ENCODE measurements around the gene RAB11FIP5.

The RAB11FIP5 gene

DNA sequence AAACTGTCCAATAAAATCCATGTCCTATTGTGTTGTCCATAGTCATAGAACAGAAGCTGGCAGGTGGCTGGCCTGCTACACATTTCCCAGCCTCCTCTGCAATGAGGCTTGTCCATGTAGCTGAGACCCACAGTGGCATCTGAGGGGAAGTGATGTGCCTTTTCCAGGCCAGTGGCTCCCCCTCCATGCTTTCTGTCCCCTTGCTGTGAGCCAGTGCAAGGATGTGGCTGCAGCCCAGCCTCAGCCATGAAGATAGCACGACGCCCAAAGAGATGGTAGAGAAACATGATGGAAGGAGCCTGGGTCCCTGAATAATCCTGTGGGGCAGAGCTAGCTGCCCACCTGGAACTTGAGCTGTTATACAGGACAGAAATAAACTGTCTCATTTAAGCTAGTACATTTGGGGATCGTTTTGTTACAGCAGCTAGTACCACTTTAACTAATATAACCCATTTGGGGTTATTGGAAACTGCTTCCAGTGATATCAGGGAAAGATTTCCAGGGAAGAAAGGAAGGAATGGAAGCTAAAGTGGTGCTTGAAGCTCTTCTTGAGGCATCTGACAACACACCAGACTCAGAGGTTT is 81.6 kb downstream of the RAB11FIP5 start:
- TF ChIP-seq CTCF (IDR thresholded peaks at IDR 0.05; ENCODE audit: insufficient read depth, low read depth, low read length, missing control alignments): no peak
- no peak for DNase-seq (ENCODE audit: low read depth)
- H3K4me3 ChIP-seq (ENCODE audit: low read length): no peak overlapping the region

DNA sequence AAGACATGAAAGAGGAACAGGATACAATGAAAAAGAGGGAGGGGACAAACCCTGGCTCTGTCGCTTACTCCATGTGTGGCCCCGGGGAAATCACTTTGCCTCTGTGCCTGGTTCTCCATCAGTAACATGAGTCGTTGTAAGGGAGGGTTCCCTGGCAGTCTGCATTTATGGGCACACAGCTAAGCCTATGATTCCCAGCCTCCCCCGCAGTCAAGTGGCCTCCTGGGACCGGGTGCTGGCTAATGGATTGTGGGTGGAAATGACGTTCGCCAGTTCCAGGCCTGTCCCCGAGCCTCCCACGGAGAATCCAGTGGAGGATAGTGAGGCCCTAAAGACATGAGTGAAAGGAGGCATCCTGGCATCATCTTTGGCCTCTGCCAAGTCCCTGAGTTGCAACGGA is 83.9 kb downstream of the RAB11FIP5 start:
- DNase-seq (ENCODE audit: low read depth): no peak
- TF ChIP-seq CTCF (IDR thresholded peaks at IDR 0.05; ENCODE audit: insufficient read depth, low read depth, low read length, missing control alignments): no peak
- no peak overlapping the region for H3K4me3 ChIP-seq (ENCODE audit: low read length)

- no peak overlapping the region for H3K4me3 ChIP-seq (ENCODE audit: low read length)
- DNase-seq (ENCODE audit: low read depth): no peak
- no peak for TF ChIP-seq CTCF (IDR thresholded peaks at IDR 0.05; ENCODE audit: insufficient read depth, low read depth, low read length, missing control alignments)
Measured at GRCh38 chr2:73027340-73027739, 85.4 kb downstream of the RAB11FIP5 start.

DNA sequence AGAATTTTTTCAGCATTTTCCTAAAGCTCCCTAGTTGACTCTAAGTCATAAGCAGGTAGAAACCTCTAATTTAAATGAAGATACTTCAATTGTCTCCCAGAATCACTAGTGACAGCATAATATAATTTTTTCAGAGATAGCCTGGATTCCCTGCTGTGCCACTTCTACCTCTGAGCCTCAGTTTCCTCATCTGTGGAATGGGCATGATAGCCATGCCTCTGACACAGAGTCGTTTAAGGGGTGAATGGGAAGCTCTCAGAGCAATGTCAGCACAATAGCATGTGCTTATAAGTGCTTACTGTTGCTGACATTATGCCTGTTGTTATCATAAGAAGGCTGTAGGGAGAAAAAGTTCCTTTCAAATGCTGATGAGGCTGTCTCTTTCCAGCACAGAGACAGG is 89.3 kb downstream of the RAB11FIP5 start:
- no peak for TF ChIP-seq CTCF (IDR thresholded peaks at IDR 0.05; ENCODE audit: insufficient read depth, low read depth, low read length, missing control alignments)
- no peak for DNase-seq (ENCODE audit: low read depth)
- no peak overlapping the region for H3K4me3 ChIP-seq (ENCODE audit: low read length)
